CD14-positive monocyte (primary cell): Measurements from ENCODE around the gene ANKRD2. TPM values are rescaled to one million over a fixed set of nuclear protein-coding genes. Genes with fewer than 3 reads are reported as not detected.

ENCODE experiments used
- DNase-seq, 3 donors: peaks; one replicate each; pipeline ENCODE4 v3.0.0-alpha.2; 2011 to 2022
- H2AFZ ChIP-seq: 2 replicates; pipeline ENCODE4 v1.6.0; 2012; ENCODE audit warnings: mild to moderate bottlenecking, low read depth, low read length, inconsistent platforms; ENCODE audit not compliant: insufficient read depth, poor library complexity, severe bottlenecking
- H3K27ac ChIP-seq, 2 donors: 1 replicate in 1 of 2; 2 replicates in 1 of 2; pipeline ENCODE4 v1.5.1; 2012 to 2013; ENCODE audit warnings: low read length in 2 of 2, control low read depth in 1 of 2, inconsistent platforms in 1 of 2, low read depth in 1 of 2, mild to moderate bottlenecking in 1 of 2
- H3K27me3 ChIP-seq, 2 donors: one replicate each; pipeline versions ENCODE4 v1.6.0 to v1.6.1; 2011 to 2013; ENCODE audit warnings: low read length in 2 of 2; ENCODE audit not compliant: control insufficient read depth in 2 of 2, insufficient read depth in 2 of 2
- H3K36me3 ChIP-seq, 2 donors: replicated peaks in 1 of 2; 1 replicate in 1 of 2; 2 replicates in 1 of 2; pipeline versions ENCODE4 v1.5.1 to v1.6.1; 2012 to 2013; ENCODE audit warnings: low read length in 2 of 2, control low read depth in 1 of 2, inconsistent platforms in 1 of 2, mild to moderate bottlenecking in 1 of 2; ENCODE audit not compliant: insufficient read depth in 2 of 2, control insufficient read depth in 1 of 2
- H3K4me1 ChIP-seq, 2 donors: 1 replicate in 1 of 2; 2 replicates in 1 of 2; pipeline versions ENCODE4 v1.5.1 to v1.6.1; 2012 to 2013; ENCODE audit warnings: low read length in 2 of 2, control low read depth in 1 of 2, inconsistent platforms in 1 of 2, mild to moderate bottlenecking in 1 of 2, moderate library complexity in 1 of 2; ENCODE audit not compliant: insufficient read depth in 2 of 2, control insufficient read depth in 1 of 2
- H3K4me2 ChIP-seq: replicated peaks from 2 replicates; pipeline ENCODE3; 2012; ENCODE audit warnings: low read length, moderate library complexity, mild to moderate bottlenecking; ENCODE audit not compliant: poor library complexity, severe bottlenecking; ENCODE audit errors: extremely low read depth
- H3K4me3 ChIP-seq, 3 experiments: fragments of 200-600 bp in 1 of 3; sonication (generic) in 1 of 3; replicated peaks in 1 of 3; 1 replicate in 2 of 3; 2 replicates in 1 of 3; pipeline ENCODE4 v1.5.1; 2011 to 2013; ENCODE audit warnings: low read length in 3 of 3, mild to moderate bottlenecking in 3 of 3, control low read depth in 2 of 3, low read depth in 2 of 3, inconsistent platforms in 1 of 3, moderate library complexity in 1 of 3
- H3K79me2 ChIP-seq: 2 replicates; pipeline ENCODE4 v1.6.0; 2012; ENCODE audit warnings: mild to moderate bottlenecking, control low read depth, inconsistent platforms, low read length, moderate library complexity; ENCODE audit not compliant: insufficient read depth
- H3K9ac ChIP-seq: 2 replicates; pipeline ENCODE4 v1.6.0; 2017; ENCODE audit warnings: low read length, mild to moderate bottlenecking; ENCODE audit not compliant: insufficient read depth, poor library complexity, severe bottlenecking
- H3K9me3 ChIP-seq, 2 donors: replicated peaks in 1 of 2; 1 replicate in 1 of 2; 2 replicates in 1 of 2; pipeline versions ENCODE4 v1.5.1 to v1.6.1; 2012 to 2013; ENCODE audit warnings: low read length in 2 of 2, control low read depth in 1 of 2; ENCODE audit not compliant: control insufficient read depth in 1 of 2, insufficient read depth in 1 of 2
- H4K20me1 ChIP-seq: 2 replicates; pipeline ENCODE4 v1.6.0; 2012; ENCODE audit warnings: mild to moderate bottlenecking, low read length, control low read depth, moderate library complexity; ENCODE audit not compliant: insufficient read depth
- H3K27ac Mint-ChIP-seq, 7 donors: one replicate each; pipeline ENCODE4 v1.8.0; 2020; ENCODE audit warnings: mild to moderate bottlenecking in 7 of 7, mixed read lengths in 7 of 7, moderate library complexity in 6 of 7, inconsistent platforms in 2 of 7
- H3K27me3 Mint-ChIP-seq, 3 donors: one replicate each; pipeline ENCODE4 v1.8.0; 2021 to 2022; ENCODE audit warnings: low read depth in 3 of 3, mild to moderate bottlenecking in 3 of 3, mixed read lengths in 3 of 3, moderate library complexity in 3 of 3, inconsistent platforms in 1 of 3
- H3K36me3 Mint-ChIP-seq, 2 donors: one replicate each; pipeline ENCODE4 v1.8.0; 2020; ENCODE audit warnings: mixed read lengths in 2 of 2, inconsistent platforms in 1 of 2, mild to moderate bottlenecking in 1 of 2
- H3K4me1 Mint-ChIP-seq: one replicate; pipeline ENCODE4 v1.8.0; 2020; ENCODE audit warnings: mild to moderate bottlenecking, mixed read lengths
- H3K4me3 Mint-ChIP-seq, 2 donors: one replicate each; pipeline ENCODE4 v1.8.0; 2020; ENCODE audit warnings: mild to moderate bottlenecking in 2 of 2, mixed read lengths in 2 of 2, moderate library complexity in 1 of 2
- H3K9me3 Mint-ChIP-seq, 7 donors: one replicate each; pipeline ENCODE4 v1.8.0; 2020 to 2022; ENCODE audit warnings: mixed read lengths in 7 of 7, mild to moderate bottlenecking in 6 of 7, moderate library complexity in 6 of 7, inconsistent platforms in 2 of 7
- CTCF ChIP-seq: fragments of 200-600 bp; IDR thresholded peaks from one replicate; pipeline ENCODE4 v1.8.0; 2022; ENCODE audit warnings: antibody characterized with exemption, mild to moderate bottlenecking
- WGBS: methylation state at CpG from one replicate; pipeline ENCODE4 v1.1.5; 2013; ENCODE audit warnings: missing lambda C conversion rate; ENCODE audit not compliant: insufficient coverage; 5-methylcytosine and 5-hydroxymethylcytosine counted together
- intact Hi-C, 2 donors: fragments of 100-400 bp; cut with micrococcal nuclease; formaldehyde crosslinking; loops; one replicate each; pipeline versions ENCODE4 v1.15.0 to v1.15.1; 2023
- polyA plus RNA-seq, 3 donors: library from polyadenylated mRNA; depleted of rRNA in 1 of 3; unstranded in 2 of 3; stranded (reverse) in 1 of 3; fragments of 300-500 nt in 2 of 3; fragments of >200 nt in 1 of 3; fragmentation: Illumina TruSeq in 2 of 3; gene quantifications; 1 replicate in 2 of 3; 2 replicates in 1 of 3; pipeline ENCODE4 v1.2.3, GENCODE V29; 2012 to 2021

Gene ANKRD2
- polyA plus RNA-seq, 3 donors: not detected

GRCh38 chr10:97590082-97590747, 17.6 kb downstream of the ANKRD2 start:
- Mint-ChIP-seq H3K27ac (peak overlapping the region in 3 of 7 donors; percentile 1 to 50 (median 50)), H3K4me3 (no peak overlapping the region), H3K9me3 (no peaks in the 10 kb centered on the region), H3K27me3 (peaks cover 0 to 2% (median 2%) of the 10 kb centered on the region in 3 donors), H3K36me3 (no peaks in the 10 kb centered on the region), H3K4me1 (no peaks in the 10 kb centered on the region)
- no peak overlapping the region for H3K9ac ChIP-seq
- no peak overlapping the region for H2AFZ ChIP-seq
- H3K4me3 ChIP-seq: no peak overlapping the region
- H3K9me3 ChIP-seq: no peaks in the 10 kb centered on the region
- no peaks in the 10 kb centered on the region for H3K4me1 ChIP-seq
- TF ChIP-seq CTCF: no peak
- no peaks in the 10 kb centered on the region for H4K20me1 ChIP-seq
- H3K36me3 ChIP-seq: no peaks in the 10 kb centered on the region
- no peaks in the 10 kb centered on the region for H3K79me2 ChIP-seq
- intact Hi-C loops: no loop called here
- no peak overlapping the region for H3K4me2 ChIP-seq
- no peak overlapping the region for H3K27ac ChIP-seq
- H3K27me3 ChIP-seq: no peaks in the 10 kb centered on the region
- DNase-seq: no peak
- 96% methylated on average over 14 of the region's 15 CpGs for whole genome bisulfite sequencing

GRCh38 chr10:97590748-97591495, 18.3 kb downstream of the ANKRD2 start:
- Histone ChIP-seq H3K9ac (no peak overlapping the region), H4K20me1 (no peaks in the 10 kb centered on the region), H3K36me3 (no peaks in the 10 kb centered on the region), H3K9me3 (no peaks in the 10 kb centered on the region), H3K27ac (no peak overlapping the region), H3K27me3 (no peaks in the 10 kb centered on the region), H3K4me2 (no peak overlapping the region), H3K4me3 (no peak overlapping the region), H2AFZ (no peak overlapping the region), H3K4me1 (no peaks in the 10 kb centered on the region), H3K79me2 (no peaks in the 10 kb centered on the region)
- TF ChIP-seq CTCF: no peak
- Mint-ChIP-seq H3K27ac (peak overlapping the region in 1 of 7 donors; percentile 1), H3K4me3 (no peak overlapping the region), H3K27me3 (peaks cover 0 to 2% (median 2%) of the 10 kb centered on the region in 3 donors), H3K9me3 (no peaks in the 10 kb centered on the region), H3K4me1 (no peaks in the 10 kb centered on the region), H3K36me3 (no peaks in the 10 kb centered on the region)
- intact Hi-C loops: no loop called here
- 79% methylated on average over 2 of the region's 5 CpGs for WGBS
- DNase-seq: no peak
